T-helper 22 cell (primary cell): ENCODE data around the gene THSD7B.
"Not testable (repeated sequence)": the region's sequence is repeated elsewhere in the genome, so short reads cannot be mapped to it uniquely, and the experiment has no call there.

Source experiments
- DNase-seq: peaks from one replicate; pipeline ENCODE4 v3.0.0-alpha.2; 2020; ENCODE audit warnings: low read depth

THSD7B gene

DNA sequence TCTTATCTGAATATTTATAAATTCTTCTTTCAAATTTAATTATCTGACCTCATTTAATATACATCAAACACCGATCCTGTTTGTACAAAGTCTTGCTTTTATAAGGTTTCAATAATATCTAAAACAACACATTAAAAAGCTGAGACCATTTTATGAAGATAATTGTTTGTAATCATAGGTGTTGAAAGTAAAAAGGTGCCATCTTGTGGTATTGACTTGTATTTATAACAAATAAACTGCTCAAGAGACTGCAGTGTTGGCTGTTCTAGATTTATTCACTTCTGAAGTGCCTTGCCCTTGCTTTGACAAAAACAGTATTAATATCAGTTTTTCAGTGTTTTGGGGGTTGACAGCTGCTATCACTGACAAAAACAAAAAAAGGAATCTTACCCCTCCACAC is 912.1 kb downstream of the THSD7B start:
- no peak for DNase-seq

DNA sequence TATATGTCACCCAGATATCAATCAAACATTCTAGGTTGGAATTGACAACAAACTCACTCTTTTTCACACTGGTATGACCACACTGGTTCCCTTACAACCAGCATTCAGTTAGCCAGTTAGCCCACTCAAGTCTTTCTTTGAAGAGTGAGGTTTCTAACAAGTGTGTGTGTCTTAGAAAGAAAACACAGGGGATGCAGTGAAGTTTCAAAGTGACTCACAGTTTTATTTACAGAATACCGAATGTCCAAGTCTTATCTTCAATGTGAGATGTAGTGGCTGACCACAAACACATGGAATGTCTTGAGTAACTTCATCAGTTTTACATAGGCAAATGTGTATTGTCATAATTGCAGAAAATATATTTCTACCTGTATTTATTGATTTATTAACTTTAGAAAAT is 924.2 kb downstream of the THSD7B start:
- no peak for DNase-seq

DNA sequence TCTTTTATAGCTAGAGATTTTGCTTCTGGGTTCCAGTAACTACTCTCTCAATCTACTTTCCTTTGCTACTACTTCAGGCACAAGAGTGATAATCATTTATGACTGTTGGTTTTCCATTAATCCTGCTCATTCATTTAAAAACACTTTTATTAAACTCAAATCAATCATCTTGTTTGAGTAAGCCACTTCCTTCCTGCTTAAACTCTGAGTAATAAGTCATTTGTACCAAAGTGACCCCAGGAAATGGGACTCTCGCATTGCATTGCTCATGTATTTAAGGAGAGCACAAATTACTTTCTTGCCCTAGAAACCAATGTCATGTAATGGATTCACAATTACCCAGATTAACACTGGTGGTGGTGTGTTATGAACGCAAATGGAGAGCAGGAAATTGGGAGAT is 928.2 kb downstream of the THSD7B start:
- no peak for DNase-seq

DNA sequence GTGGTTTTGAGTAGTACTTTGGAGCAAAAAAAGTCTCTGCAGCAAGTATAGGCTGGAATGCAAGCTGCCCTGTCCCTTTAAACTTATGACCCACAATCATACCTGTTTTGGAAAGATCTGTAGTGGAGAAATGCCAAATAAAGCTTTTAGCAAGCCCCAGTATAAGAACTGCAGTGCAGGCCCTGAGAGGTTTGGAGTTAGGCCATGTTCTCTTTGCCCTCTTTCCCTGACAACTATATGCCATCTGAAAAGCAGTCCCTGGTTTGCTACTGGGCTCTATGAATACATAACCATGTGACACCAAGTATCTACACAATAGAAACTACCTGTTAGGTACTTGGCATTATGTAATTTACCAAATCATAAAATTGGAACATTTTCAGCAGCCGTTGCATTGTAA is 931.6 kb downstream of the THSD7B start:
- DNase-seq: no peak

DNA sequence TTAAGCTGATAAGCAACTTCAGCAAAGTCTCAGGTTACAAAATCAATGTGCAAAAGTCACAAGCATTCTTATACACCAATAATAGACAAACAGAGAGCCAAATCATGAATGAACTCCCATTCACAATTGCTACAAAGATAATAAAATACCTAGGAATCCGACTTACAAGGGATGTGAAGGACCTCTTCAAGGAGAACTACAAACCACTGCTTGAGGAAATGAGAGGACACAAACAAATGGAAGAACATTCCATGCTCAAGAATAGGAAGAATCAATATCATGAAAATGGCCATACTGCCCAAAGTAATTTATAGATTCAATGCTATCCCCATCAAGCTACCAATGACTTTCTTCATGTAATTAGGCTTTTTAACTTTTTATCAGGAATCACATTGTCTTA is 934.9 kb downstream of the THSD7B start:
- not testable (repeated sequence) for DNase-seq

DNA sequence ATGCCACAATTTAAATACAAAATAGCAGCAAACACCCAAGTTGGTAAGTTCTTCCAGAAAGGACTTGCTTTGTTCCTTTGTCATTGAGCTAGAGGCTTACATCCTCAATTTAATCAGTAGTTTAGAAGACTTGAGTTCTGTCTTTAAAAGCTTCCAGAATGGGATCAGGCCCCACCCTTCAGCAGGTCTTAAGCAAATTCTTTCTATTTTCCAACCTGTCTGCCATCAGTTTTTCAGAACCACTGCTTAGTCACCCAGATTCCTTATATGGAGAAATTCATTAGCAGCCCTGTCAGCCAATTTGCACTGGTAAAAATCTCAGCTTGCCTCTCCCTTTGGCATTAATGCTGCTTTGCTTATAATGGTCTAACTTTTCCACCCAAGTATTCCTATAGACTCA is 935.3 kb downstream of the THSD7B start:
- no peak for DNase-seq

DNA sequence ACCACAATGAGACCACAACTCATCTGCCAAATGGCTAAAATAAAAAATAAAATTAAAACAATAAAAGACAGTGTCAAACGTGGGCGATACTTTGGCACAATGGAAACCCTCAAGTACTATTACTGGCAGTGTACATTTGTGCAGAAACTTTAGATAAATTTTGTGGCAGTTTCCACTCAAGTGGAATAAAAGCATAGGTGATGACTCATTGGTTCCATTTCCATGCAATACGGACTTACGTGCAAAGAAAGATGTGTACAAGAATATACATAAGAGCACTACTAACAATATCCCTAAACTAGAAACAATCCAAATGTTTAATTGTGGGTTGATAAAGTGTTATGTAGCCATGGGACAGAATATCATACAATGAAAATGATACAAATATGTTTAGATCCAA is 940.0 kb downstream of the THSD7B start:
- no peak for DNase-seq

DNA sequence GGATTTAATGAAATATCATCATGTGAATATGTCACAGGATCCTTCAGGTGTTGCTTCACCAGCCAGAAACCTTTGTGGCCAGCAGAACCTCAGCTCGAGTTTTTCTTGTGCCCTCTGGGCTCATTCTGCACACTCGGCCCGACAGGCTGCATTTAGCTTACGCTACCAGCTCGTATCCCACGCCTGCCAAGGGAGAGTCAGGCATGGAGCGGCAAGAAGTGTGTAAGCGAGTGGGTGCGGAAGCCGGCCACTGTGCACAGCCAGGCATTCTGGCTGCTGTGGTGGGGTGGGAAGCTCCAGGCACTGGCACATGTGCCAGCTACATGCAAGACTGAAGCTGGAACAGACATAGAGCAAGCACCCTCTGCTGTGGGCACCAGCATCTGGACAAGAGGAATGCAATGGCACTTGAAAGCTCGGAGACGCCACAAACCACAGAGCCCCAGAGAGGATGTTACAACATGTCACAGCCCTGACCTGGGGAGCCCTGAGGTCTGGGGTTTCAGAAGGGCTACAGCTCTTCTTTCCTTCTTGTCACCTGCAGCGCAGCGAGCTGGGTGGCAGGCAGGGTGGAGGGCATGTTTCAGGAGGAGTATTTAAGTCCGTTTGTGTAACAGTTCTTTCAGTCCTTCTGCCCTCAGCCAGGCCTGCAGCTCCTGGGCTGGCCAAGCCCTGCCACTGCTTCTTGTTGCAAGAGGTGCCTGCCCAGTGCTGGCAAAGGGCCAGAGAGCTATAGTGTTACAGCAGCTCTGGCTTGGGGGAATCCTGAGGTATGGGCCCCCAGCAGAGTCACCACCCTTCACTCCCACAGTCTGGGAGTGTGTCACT is 941.7 kb downstream of the THSD7B start:
- DNase-seq: no peak

DNA sequence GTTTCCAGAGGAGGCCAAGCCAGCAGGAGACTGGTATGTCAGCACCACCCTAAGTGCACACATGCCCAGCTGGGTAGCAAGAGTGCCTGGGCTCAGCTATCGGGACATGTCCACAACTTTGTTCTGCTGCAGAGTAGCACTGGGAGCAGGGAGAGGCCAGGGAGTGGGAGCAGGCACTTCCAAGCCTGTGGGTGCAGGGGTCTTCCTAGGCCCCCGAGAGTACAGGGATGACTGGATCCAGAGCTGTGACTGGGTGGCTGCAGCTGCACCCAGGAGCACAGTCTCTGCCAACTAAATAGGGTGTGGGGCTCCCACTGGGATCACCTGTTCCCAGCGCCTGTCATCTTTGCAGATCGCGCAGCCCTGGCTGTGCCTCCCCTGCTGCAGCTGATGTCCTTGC is 943.0 kb downstream of the THSD7B start:
- no peak for DNase-seq

DNA sequence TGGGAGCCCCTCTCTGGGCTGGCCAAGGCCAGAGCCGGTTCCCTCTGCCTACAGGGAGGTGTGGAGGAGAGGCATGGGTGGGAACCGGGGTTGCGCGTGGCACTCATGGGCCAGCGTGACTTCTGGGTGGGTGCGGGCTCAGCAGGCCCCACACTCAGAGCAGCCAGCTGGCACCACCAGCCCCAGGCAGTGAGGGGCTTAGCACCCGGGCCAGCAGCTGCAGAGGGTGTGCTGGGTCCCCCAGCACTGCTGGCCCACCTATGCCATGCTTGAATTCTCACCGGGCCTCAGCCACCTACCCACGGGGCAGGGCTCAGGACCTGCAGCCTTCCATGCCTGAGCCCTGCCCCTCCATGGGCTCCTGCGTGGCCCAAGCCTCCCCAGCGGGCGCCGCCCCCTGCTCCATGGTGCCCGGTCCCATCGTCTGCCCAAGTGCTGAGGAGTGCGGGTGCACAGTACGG is 950.4 kb downstream of the THSD7B start:
- DNase-seq: no peak

DNA sequence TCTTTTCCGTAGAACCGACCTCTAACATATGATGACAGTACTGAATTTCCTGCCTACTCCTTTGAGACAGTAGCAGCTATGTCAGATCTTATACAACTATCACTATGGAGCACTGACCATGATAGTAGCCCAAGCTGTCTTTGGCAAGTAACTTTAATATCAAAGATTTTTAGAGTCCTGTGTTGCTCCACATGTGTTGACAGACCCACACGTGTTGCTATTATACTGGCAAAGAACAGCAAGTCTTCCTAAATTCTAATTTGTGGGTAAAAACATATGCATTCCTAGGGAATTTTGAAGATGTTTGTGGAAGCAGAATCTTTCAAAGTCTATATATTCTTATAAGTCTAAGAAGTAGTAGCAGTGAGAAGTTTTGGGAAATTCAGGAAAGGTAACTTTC is 953.4 kb downstream of the THSD7B start:
- DNase-seq: no peak

DNA sequence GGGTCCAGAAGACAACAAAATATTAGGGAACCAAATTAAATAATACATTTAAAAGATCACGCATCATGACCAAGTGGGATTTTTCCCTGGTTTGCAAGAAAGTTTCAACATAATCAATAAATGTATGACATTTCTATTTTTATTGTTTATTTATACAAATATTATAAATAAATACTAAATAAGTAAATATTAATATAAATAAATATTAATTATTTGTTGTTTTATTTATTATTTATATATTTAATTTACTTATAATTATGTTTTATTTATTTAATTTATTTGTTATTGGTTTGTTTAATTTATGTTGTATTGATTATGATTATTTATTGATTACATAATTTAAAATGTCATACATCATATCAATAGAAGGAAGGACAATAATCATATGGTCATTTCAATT is 956.4 kb downstream of the THSD7B start:
- DNase-seq: no peak

DNA sequence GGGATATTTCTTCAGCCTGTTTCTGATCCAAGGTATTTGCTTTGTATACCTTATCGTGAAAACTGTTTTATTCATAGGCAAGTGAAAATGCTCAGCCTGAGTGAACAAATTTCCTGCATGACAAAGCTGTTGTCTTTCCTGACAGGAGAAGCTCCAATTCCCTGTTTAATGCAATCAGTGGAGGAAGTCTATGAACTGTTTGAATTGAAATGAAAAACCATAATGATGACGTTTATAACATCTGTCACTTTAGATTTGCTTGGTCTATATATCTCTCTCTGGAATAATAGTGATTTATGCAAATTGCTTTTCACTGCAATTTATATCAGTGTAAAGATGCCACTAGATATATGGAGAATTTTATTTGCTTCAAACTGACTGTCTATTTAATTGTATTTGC is 959.6 kb downstream of the THSD7B start:
- no peak for DNase-seq
